Left lung (tissue), 10 donors: ENCODE results near the gene SND1. TPM values are rescaled to one million over a fixed set of nuclear protein-coding genes. Genes with fewer than 3 reads are reported as not detected.

Experiments
- ATAC-seq: fragments of 200-7000 bp; cut with Tn5 transposase; one replicate; pipeline ENCODE4 v1.9.1; 2020; ENCODE audit warnings: moderate library complexity
- DNase-seq, 4 donors: peaks; one replicate each; pipeline ENCODE4 v3.0.0-alpha.2; 2013 to 2020
- H3K27ac ChIP-seq, 2 donors: fragments of 200-600 bp; sonication (generic) in 1 of 2; one replicate each; pipeline versions ENCODE4 v1.5.0 to v1.8.0; 2020 to 2021
- H3K27me3 ChIP-seq, 2 donors: fragments of 200-600 bp; sonication (generic) in 1 of 2; one replicate each; pipeline versions ENCODE4 v1.5.0 to v1.8.0; 2020 to 2021
- H3K36me3 ChIP-seq, 2 donors: fragments of 200-600 bp; sonication (generic) in 1 of 2; one replicate each; pipeline versions ENCODE4 v1.5.0 to v1.8.0; 2020 to 2021
- H3K4me1 ChIP-seq, 2 donors: fragments of 200-600 bp; one replicate each; pipeline ENCODE4 v1.8.0; 2021
- H3K4me3 ChIP-seq, 2 donors: fragments of 200-600 bp; sonication (generic) in 1 of 2; one replicate each; pipeline versions ENCODE4 v1.5.0 to v1.8.0; 2020 to 2021; ENCODE audit warnings: mild to moderate bottlenecking in 1 of 2
- H3K9me3 ChIP-seq, 2 donors: fragments of 200-600 bp; sonication (generic) in 1 of 2; one replicate each; pipeline versions ENCODE4 v1.5.0 to v1.8.0; 2020 to 2021
- intact Hi-C, 2 donors: fragments of 100-400 bp; cut with DNase I; formaldehyde crosslinking; loops; one replicate each; pipeline versions ENCODE4 v1.11.2 to v1.14.2; 2022
- polyA plus RNA-seq, 6 donors: library from polyadenylated mRNA; unstranded; fragments of 120-200 nt; gene quantifications; one replicate each; pipeline ENCODE4 v1.2.1, GENCODE V29; 2013; ENCODE audit not compliant: insufficient read length in 6 of 6
- total RNA-seq, 2 donors: library from RNA; stranded (reverse); fragmentation: NEBNext Ultra II Directional; extraction: Animal tissue kit (Norgen Biotek cat#: 25700); gene quantifications; one replicate each; pipeline ENCODE4 v1.2.1, GENCODE V29; 2021
- TF ChIP-seq, protein P1 (sequence below), 2 donors: fragments of 200-600 bp; sonication (generic) in 1 of 2; IDR thresholded peaks; one replicate each; pipeline versions ENCODE4 v1.5.0 to v1.8.0; 2021; ENCODE audit warnings: antibody characterized with exemption in 2 of 2
- donor health status: DM: no; HTN: yes; CAD: no.
- donor health status: DM: no; HTN: no; CAD: no.

SND1 gene
- total and polyA plus RNA-seq, 8 donors = 141 to 229 (median 156) TPM

DNA sequence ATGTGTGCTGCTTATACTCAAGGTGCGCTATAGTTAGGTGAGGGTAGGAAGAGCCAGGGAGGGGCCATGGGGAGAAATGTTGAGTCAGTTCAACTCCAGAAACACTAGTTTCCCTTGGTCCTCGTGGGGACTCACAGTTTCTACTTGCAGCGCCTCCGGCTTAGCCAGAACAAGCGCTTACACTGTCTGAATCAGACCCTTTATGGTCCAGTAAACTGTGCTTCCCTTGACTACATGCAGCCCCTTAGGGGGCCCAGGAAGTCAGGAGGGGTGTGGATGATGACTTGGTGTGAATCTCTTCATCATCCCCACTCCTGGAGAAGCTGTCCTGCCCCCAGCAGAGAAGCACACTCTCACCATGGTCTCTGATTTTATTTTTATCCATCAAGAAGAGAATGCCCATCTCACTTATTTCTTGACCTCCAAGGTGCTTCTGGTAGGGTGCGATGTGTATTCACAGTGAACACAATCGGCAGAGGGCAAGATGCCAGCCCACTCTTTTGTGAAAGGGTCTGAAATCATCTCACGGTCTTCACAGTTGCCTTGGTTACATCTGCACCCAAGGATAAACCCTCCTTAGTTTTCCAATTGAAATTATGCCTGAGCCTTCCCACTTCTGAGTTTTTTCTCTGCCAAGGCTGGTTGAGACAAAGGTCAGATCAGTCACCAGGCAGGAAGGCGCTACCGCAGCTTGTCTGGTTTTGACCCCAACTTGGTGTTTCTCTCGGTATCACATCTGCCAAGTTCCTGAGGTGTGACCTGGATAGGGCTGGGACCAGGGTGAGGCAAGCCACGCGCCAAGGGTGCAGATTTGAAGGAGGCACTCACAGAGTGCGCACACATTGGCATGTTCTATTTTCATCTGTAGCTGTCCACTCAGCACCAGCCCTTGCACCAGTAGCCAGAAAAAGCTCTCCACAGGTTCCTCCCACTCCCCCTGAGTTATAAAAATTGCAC, 441.9 kb downstream of the SND1 start:
- Histone ChIP-seq H3K9me3 (no peaks in the 10 kb centered on the region), H3K27me3 (no peaks in the 10 kb centered on the region), H3K4me3 (no peak overlapping the region), H3K36me3 (peaks cover 0 to 89% of the 10 kb centered on the region in 2 donors), H3K4me1 (no peaks in the 10 kb centered on the region), H3K27ac (no peak overlapping the region)
- no peak for DNase-seq
- TF ChIP-seq, protein P1, sequence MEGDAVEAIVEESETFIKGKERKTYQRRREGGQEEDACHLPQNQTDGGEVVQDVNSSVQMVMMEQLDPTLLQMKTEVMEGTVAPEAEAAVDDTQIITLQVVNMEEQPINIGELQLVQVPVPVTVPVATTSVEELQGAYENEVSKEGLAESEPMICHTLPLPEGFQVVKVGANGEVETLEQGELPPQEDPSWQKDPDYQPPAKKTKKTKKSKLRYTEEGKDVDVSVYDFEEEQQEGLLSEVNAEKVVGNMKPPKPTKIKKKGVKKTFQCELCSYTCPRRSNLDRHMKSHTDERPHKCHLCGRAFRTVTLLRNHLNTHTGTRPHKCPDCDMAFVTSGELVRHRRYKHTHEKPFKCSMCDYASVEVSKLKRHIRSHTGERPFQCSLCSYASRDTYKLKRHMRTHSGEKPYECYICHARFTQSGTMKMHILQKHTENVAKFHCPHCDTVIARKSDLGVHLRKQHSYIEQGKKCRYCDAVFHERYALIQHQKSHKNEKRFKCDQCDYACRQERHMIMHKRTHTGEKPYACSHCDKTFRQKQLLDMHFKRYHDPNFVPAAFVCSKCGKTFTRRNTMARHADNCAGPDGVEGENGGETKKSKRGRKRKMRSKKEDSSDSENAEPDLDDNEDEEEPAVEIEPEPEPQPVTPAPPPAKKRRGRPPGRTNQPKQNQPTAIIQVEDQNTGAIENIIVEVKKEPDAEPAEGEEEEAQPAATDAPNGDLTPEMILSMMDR (IDR thresholded peaks at IDR 0.05) = no peak
- no peak for ATAC-seq
- intact Hi-C loops = no loop called here

DNA sequence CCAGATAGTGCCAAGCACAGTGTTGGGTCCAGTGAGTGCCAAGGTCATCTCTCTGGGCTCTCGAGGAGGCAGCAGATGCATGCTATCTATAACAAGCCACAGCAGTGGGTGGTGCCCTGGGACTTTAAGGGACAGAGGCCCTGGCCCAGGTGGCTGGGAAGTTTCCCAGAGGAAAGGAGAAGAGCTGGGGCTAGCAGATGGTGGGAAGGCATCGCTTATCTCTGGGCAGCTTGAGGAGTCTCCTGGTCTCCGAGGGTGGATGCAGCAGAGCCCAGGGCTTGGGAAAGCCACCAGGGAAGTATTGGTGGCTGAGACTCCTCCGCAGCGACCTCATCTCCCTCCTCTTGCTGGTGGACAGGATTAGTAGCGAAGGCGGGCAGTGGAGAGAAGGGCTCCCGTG, 442.7 kb downstream of the SND1 start:
- TF ChIP-seq, protein P1 (IDR thresholded peaks at IDR 0.05) = no peak
- no peaks in the 10 kb centered on the region for H3K9me3 ChIP-seq
- intact Hi-C loops = no loop called here
- no peak overlapping the region for H3K27ac ChIP-seq
- H3K4me3 ChIP-seq = no peak overlapping the region
- H3K36me3 ChIP-seq = peaks cover 0 to 81% of the 10 kb centered on the region in 2 donors
- no peak for ATAC-seq
- no peaks in the 10 kb centered on the region for H3K27me3 ChIP-seq
- H3K4me1 ChIP-seq = no peaks in the 10 kb centered on the region
- DNase-seq = no peak

DNA sequence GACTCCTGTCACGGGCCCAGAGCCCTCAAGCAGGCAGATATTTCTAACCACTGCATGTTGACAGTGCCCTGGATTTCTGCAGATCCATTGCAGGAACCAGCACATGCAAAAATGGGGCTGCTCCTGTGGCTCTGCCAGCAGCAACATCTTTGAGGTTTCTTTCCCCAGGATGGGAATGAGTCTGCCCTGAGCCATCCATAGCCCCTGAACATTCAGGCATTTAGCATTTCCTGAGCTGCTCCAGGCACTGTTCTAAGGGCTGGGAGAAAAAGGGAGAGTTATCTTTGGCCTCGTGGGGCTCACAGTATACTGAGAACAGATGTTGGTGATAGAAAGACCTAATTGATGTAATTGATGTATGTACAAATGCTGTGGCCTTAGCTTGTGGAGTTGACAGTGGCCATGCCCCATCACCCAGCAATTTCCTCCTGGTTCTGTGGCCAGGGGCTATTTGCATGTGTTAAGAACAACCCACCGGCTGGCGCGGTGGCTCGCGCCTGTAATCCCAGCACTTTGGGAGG, 445.3 kb downstream of the SND1 start:
- no peak for ATAC-seq
- no peak overlapping the region for H3K27ac ChIP-seq
- no peak overlapping the region for H3K4me3 ChIP-seq
- TF ChIP-seq, protein P1 (IDR thresholded peaks at IDR 0.05) = no peak
- no peaks in the 10 kb centered on the region for H3K27me3 ChIP-seq
- no peaks in the 10 kb centered on the region for H3K4me1 ChIP-seq
- DNase-seq = no peak
- intact Hi-C loops = no loop called here
- H3K9me3 ChIP-seq = no peaks in the 10 kb centered on the region
- H3K36me3 ChIP-seq = peaks cover 0 to 55% of the 10 kb centered on the region in 2 donors

DNA sequence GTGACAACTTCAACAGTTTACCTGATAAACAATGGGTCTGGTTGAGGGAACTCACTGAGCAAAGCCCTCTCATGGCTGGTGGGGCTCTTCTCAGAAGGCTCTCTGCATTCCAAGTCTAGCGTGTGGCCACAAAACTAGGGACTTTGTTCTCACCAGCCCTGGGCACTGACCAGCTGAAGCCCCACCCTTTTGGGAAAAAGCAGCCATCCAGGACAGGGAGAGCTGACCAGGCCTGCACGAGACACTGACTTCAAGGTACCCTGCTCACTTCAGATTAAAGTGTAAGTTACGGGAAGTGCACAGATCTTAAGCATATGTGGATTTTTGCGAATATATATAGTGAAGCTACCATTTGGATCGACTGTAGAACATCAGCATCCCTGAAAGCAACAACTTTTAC, 446.6 kb downstream of the SND1 start:
- peaks cover 0 to 42% of the 10 kb centered on the region in 2 donors for H3K36me3 ChIP-seq
- TF ChIP-seq, protein P1 (IDR thresholded peaks at IDR 0.05) = no peak
- H3K4me3 ChIP-seq = no peak overlapping the region
- peaks cover 4 to 5% of the 10 kb centered on the region in 2 donors for H3K4me1 ChIP-seq
- intact Hi-C loops = no loop called here
- H3K27ac ChIP-seq = no peak overlapping the region
- DNase-seq = no peak
- peaks cover 6 to 8% of the 10 kb centered on the region in 2 donors for H3K27me3 ChIP-seq
- no peak for ATAC-seq
- no peaks in the 10 kb centered on the region for H3K9me3 ChIP-seq

DNA sequence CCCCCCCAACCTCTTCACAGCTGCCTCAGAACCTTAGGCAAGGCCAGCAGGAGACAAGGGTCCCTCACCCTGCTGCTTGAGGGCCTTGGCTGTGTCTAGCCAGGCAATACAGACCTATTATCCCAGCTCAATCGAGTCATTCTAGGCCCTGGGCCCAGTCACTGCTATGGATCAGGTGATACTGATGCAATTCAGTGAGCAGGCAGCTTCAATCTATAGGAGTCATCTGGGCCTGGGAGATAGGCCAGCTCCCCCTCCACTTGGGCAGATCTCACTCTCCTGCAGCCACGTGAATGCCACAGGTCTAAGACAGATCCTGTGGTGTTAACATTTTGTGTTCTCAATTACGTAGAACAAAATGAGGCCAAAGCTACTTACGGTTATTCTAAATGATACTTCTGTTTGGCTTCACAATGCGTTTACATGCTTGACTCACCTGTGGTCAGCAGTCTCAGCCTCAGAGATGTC, 447.2 kb downstream of the SND1 start:
- DNase-seq = no peak
- H3K4me1 ChIP-seq = peaks cover 7 to 10% of the 10 kb centered on the region in 2 donors
- no peak overlapping the region for H3K4me3 ChIP-seq
- H3K27me3 ChIP-seq = peaks cover 12 to 15% of the 10 kb centered on the region in 2 donors
- TF ChIP-seq, protein P1 (IDR thresholded peaks at IDR 0.05) = no peak
- no peak for ATAC-seq
- H3K27ac ChIP-seq = no peak overlapping the region
- intact Hi-C loops = no loop called here
- peaks cover 0 to 36% of the 10 kb centered on the region in 2 donors for H3K36me3 ChIP-seq
- H3K9me3 ChIP-seq = no peaks in the 10 kb centered on the region
